Hematopoietic multipotent progenitor cell treated with erythropoietin and hydrocortisone succinate and interleukin-3 and kit ligand, for 15 days (in vitro differentiated cells): ENCODE results near the gene KRTAP4-12.
"Not testable (repeated sequence)": the region's sequence is repeated elsewhere in the genome, so short reads cannot be mapped to it uniquely, and the experiment has no call there.

Experiments used
- DNase-seq: peaks from one replicate; pipeline ENCODE4 v3.0.0-alpha.2; 2015; ENCODE audit warnings: low spot score

Gene KRTAP4-12

DNA sequence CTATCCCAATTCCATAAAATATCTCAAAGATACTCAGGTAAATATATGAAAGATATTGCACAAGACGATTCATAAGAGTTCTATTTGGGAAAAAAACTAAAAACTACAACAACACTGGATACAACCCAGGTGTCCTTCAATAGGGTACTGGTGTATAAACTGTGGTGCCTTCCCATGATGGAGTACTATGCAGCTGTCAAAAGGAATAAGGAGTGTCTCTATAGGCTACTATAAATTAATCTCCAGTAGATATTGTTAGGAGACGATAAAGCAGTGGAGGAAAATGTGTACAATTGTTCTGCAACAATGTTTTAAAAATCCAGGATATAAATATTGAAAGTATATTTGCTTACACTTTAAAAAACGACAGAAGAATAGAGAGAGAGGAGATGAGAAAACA, 2.4 kb upstream of the KRTAP4-12 start:
- DNase-seq, result no peak

DNA sequence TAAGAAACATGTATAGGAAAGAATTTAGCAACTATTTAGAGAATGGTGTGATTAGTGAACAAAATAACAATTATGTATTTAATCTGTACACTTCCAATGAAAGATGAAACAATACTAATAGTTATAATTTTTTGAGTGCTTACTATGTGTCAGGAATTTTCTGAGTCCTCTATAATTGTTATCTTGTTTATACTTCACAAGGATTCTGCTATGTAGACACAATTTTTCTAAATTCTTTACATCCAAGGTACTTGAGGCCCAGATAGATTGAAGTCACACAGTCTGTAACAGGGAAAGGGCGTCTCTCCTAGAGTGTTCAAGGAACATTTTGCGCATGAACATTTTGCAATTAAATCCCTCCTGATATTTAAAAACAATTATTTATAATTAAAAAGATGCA, 1.1 kb upstream of the KRTAP4-12 start:
- DNase-seq, result no peak

DNA sequence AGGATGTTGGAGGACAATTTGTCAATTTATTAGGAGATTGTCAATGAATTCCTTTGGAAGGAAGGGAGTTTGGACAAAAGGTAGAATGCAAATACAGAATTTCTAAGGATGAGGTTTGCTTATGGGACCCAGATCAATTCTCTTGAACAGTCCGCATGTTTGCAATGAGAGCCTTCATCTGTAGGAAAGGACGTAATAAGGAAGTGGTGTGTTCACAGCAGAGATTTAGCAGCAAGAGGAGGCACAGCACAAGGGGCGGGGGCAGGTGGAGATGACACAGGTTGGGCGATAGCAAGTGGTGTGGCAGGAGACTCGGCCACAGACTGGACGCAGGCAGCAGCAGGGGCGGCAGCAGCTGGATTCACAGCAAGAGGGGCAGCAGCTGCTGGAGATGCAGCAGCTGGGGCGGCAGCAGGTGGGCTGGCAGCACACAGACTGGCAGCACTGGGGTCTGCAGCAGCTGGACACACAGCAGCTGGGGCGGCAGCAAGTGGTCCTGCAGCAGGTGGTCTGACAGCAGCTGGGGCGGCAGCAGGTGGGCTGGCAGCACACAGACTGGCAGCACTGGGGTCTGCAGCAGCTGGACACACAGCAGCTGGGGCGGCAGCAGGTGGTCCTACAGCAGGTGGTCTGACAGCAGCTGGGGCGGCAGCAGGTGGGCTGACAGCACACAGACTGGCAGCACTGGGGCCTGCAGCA, 541 bp downstream of the KRTAP4-12 start:
- DNase-seq, result not testable (repeated sequence)

GRCh38 chr17:41121742-41122141, 2.2 kb downstream of the KRTAP4-12 start:
- DNase-seq, result no peak

DNA sequence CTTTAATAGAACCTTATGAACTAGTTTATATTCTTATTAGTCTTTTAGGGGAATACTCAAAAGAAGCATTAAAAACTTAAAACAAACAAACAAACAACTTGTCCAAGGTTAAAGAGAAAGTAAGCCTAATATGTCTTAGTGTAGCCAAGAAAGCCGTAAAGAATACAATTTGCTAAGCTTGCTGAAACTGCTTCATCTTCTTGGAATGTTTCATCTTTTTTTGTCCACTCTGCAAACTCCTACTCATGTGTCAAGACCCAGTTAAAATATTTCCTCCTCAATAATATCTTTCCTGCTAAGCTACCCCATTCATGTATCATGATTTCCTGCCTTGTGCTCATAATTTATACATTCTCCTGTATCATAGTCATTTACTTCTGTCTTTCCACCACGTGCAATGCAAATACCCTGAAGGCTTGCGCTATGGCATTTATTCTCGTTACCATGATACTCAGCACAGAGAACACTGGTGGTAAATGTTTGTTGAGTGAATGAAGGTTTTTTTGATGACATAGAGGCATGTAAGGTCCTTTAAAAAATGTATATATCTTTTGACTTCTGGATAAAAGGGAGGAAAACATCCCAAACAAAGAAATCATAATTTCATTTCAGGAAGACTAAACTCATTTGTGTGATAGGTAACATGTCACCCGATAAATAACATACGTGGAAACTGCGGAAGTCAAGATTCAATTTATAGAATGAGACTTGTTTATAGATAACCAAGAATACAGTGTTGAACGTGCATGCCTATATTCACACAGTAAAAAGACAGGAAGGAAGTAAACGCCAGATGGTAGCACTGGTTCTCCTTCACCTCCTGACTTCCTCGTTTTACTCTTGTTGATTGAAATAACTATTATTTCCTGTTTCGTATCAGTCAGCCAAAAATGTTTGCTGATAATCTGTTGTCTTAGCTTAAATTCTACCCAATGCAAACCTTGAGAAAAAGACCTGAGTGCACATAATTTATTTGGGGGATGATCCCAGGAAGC, 4.0 kb downstream of the KRTAP4-12 start:
- DNase-seq, result not testable (repeated sequence)

DNA sequence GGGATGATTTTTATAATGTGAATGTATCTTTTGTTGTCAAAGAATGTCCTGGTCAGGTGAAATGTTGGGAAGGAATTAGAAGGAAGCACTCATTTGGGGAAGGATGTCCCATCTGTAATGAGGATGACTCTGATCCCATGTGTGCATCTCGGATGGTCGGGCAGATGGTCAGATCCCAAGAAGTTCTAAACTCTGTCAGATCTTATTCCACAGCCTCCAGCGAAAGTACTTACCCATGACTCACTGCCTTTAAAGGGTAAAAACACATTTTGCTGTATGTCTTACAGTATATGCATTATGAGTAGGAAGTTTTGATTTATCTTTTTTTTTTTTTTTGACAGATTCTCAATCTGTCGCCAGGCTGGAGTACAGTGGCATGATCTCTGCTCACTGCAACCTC, 5.3 kb downstream of the KRTAP4-12 start:
- DNase-seq, result no peak

DNA sequence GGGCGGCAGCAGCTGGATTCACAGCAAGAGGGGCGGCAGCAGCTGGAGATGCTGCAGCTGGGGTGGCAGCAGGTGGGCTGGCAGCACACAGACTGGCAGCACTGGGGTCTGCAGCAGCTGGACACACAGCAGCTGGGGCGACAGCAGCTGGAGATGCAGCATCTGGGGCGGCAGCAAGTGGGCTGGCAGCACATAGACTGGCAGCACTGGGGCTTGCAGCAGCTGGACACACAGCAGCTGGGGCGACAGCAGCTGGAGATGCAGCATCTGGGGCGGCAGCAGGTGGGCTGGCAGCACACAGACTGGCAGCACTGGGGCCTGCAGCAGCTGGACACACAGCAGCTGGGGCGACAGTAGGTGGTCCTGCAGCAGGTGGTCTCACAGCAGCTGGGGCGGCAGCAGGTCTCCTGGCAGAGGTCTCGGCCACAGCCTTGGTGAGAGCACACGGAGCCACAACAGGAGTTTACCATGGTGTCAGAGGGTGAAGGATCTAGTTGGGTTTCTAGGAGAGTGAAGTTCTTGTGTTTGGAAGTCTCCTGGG, 6.1 kb downstream of the KRTAP4-12 start, which contains the start of gene KRTAP4-11:
KRTAP4-11 (minus strand) TSS at position 528 of the 541 bp plus-strand sequence; CDS start at position 470, 58 bp downstream.
- not testable (repeated sequence) for DNase-seq

DNA sequence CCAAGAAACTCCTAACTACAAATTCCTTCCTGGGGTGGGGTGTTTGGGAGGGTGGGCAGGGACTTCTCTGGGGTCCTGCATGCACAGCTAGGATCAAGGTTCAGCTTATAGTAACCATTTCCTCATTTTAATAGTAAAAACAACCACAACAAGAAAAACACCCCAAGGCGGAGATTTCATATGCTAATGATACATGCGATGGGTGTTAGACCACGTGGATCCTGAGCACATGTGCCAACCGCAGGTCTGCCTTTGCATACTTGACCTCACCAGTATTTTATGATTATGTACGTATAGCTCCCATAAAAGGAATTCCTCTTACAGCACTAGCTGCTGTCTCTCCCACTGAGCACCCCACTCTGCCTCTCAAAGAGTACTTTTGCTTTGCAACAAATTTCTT, 7.7 kb downstream of the KRTAP4-12 start:
- DNase-seq, result no peak

GRCh38 chr17:41111151-41111885, 12.7 kb downstream of the KRTAP4-12 start:
- DNase-seq, result no peak

GRCh38 chr17:41108728-41109386, 15.1 kb downstream of the KRTAP4-12 start:
- not testable (repeated sequence) for DNase-seq

DNA sequence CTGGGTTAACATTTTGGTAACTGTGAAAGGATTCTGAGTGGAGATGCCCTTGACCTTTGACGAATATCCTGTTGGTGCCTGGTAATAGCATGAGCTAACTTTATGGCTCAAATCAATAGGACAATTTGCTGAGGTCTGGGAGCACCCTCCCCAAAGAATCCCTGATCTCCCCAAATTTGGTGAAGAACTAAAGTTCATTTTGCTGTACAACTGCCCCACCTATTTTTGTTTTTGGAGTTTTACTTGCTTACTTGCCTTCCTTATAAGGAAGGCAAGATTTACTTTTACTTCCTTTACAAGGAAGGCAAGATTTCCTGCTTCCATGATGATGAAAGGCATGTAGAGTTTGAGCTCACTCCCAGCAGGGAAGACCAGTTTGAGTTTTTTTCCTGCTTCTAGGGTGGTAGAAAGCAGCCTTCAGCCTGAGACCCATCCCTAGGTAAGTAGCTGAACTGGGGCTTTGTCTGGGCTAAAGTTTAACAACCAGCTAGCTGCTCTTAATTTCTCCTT, 16.0 kb downstream of the KRTAP4-12 start:
- DNase-seq, result no peak

- not testable (repeated sequence) for DNase-seq
Measured at GRCh38 chr17:41105347-41105746, 18.6 kb downstream of the KRTAP4-12 start, which contains the start of gene KRTAP4-9. Gene KRTAP4-9, plus strand, starts transcription at chr17:41105389. Its CDS starts 0 bp downstream, at chr17:41105389.

DNA sequence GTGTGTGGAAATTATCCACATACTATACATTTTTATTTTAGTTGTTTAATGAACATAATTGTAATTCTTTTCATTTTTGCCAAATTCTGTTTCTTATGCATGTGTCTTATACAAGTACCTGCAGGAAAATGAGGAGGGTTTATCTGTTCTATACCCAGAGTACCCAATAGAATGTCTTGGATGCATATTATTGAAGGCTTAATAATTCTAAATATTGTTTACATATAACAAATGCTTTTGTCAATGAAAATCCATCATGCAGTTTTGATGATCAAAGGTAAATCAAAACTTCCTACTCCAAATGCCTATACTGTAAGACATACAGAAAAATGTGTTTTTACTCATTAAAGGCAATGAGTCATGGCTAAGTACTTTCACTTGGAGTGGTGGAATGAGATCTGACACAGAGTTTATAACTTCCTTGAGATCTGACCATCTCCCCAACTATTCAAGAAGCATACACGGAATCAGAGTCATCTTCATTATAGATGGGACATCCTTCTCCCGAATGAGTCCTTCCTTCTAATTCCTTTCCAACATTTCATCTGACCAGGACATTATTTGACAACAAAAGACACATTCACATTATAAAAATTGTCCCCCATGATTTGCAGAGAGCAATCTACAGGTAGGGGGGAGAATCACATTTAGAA, 19.5 kb downstream of the KRTAP4-12 start:
- DNase-seq, result not testable (repeated sequence)

- DNase-seq, result no peak
Measured at GRCh38 chr17:41103896-41104295, 20.1 kb downstream of the KRTAP4-12 start.

DNA sequence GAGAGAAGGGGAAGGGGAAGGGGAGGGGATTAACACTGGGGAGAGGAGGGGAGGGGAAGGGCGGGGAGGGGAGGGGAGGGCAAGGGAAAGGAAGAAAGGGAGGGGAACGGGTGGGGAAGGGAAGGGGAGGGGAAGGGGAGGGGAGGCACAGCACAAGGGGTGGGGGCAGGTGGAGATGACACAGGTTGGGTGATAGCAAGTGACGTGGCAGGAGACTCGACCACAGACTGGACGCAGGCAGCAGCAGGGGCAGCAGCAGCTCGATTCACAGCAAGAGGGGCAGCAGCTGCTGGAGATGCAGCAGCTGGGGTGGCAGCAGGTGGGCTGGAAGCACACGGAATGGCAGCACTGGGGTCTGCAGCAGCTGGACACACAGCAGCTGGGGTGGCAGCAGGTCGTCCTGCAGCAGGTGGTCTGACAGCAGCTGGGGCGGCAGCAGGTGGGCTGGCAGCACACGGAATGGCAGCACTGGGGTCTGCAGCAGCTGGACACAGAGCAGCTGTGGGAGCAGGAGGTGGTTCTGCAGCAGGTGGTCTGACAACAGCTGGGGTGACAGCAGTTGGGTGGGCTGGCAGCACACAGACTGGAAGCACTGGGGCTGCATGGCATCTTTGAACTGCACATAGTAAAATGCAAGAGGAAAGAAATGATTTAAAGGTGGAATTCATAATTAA, 22.3 kb downstream of the KRTAP4-12 start, which contains the start of gene KRTAP4-16:
KRTAP4-16 (minus strand) TSS at position 624 of the 674 bp plus-strand sequence; CDS start at position 624, 0 bp downstream.
- DNase-seq, result no peak

DNA sequence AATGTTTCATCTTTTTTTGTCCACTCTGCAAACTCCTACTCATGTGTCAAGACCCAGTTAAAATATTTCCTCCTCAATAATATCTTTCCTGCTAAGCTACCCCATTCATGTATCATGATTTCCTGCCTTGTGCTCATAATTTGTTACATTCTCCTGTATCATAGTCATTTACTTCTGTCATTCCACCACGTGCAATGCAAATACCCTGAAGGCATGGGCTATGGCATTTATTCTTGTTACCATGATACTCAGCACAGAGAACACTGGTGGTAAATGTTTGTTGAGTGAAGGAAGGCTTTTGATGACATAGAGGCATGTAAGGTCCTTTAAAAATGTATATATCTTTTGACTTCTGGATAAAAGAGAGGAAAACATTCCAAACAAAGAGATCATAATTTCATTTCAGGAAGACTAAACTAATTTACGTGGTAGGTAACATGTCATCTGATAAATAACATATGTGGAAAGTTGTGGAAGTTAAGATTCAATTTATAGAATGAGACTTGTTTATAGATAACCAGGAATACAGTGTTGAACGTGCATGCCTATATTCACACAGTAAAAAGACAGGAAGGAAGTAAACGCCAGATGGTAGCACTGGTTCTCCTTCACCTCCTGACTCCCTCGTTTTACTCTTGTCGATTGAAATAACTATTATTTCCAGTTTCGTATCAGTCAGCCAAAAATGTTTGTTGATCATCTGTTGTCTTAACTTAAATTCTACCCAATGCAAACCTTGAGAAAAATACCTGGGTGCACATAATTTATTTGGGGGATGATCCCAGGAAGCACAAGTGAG, 24.1 kb downstream of the KRTAP4-12 start:
- DNase-seq, result not testable (repeated sequence)

DNA sequence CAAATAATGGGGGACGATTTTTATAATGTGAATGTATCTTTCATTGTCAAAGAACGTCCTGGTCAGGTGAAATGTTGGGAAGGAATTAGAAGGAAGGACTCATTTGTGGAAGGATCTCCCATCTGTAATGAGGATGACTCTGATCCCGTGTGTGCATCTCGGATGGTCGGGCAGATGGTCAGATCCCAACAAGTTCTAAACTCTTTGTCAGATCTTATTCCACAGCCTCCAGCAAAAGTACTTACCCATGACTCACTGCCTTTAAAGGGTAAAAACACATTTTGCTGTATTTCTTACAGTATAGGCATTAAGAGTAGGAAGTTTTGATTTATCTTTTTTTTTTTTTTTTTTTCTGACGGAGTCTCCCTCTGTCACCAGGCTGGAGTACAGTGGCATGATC, 25.5 kb downstream of the KRTAP4-12 start:
- no peak for DNase-seq

DNA sequence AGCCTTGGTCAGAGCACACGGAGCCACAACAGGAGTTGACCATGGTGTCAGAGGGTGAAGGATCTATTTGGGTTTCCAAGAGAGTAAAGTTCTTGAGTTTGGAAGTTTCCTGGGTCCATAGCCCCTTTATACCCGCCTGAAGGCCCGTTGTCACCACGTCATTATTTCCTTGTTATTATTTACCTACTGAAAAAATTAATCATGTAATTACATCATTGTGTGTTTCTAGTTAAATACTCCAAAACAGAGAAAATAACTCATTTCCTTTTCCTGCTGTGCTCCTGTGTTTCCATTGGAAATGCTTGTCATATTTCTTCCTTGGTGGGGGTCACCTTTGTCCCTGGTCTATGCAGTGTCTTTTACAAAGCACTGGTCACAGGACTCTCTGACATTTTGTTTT, 25.9 kb downstream of the KRTAP4-12 start, which contains the start of gene KRTAP4-8:
KRTAP4-8 (minus strand) TSS at position 101 of the 400 bp plus-strand sequence; CDS start at position 43, 58 bp downstream.
- no peak for DNase-seq

GRCh38 chr17:41096055-41096454, 27.9 kb downstream of the KRTAP4-12 start:
- DNase-seq, result no peak
